Measurements from ENCODE around the gene ZNF362. TPM values are rescaled to one million over a fixed set of nuclear protein-coding genes. Genes with fewer than 3 reads are reported as not detected.

Gene ZNF362
- total and polyA plus RNA-seq, 10 of the 15 experiments (the other 5 are each of a cell fraction or from before 2014, with no cell fraction given) = 0.74 to 22.8 (median 7.4) TPM

DNA sequence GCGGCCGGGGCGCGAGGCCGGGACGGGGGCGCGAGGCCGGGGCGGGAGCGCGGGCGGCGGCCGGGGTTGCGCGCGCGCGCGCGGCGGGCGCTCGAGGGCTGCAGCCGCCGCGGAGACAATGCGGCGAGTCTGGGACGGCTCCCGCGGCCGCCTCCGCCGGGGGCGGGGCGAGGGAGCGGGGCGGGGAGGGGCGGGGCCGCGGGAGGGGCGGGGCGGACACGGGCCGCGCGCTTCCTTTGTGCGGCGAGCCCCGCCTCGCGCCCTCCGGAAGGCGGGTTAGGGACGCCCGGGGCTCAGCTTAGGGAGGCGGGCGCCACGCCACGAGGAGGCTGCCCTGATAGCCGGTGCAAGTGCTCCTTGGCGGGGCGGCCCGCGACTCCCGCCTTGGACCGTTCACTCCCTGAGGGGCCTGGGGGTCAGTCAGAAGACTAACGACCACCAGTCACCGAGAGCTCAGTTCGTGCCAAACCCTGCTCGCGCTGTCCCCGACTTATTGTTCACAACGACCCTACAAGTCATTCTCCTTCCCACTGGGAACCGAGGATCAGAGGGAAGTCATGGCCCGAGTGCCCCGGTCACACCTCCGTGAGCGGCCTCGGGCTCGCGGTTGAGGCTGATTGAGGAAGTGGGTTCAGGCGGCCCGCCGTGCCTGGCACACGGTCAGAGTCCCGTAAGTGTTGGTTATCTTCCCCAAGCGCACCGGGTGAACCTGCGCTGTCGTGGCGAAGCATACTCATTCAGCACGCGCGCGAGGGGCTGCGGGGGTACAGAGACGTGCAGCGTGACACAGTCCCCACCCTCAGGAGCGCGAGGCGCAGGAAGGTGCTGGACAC, 93.7 kb downstream of the ZNF362 start (continued):
- TF ChIP-seq, protein P1, sequence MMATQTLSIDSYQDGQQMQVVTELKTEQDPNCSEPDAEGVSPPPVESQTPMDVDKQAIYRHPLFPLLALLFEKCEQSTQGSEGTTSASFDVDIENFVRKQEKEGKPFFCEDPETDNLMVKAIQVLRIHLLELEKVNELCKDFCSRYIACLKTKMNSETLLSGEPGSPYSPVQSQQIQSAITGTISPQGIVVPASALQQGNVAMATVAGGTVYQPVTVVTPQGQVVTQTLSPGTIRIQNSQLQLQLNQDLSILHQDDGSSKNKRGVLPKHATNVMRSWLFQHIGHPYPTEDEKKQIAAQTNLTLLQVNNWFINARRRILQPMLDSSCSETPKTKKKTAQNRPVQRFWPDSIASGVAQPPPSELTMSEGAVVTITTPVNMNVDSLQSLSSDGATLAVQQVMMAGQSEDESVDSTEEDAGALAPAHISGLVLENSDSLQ (IDR thresholded peaks at IDR 0.05) = peak; percentile 10; the same call in 1 of the 2 replicates
- TF ChIP-seq SMC3 (IDR thresholded peaks at IDR 0.05; ENCODE audit: borderline replicate concordance, low read length) (no peak), TARDBP (IDR thresholded peaks at IDR 0.05; ENCODE audit: borderline replicate concordance) (no peak), CREB1 (IDR thresholded peaks at IDR 0.05; ENCODE audit: low read depth) (no peak), RCOR1 (conservative IDR thresholded peaks at IDR 0.05; ENCODE audit: low read depth, low read length) (no peak), GATAD2B (conservative IDR thresholded peaks at IDR 0.05; ENCODE audit: low read depth) (peak; percentile 88), EP300 (IDR thresholded peaks at IDR 0.05; ENCODE audit: borderline replicate concordance in 1 of 2, control insufficient read depth in 1 of 2, low read depth in 2 of 2, low read length in 2 of 2) (no peak), SP1 (IDR thresholded peaks at IDR 0.05; ENCODE audit: low read depth, low read length) (peak; percentile 23), IRF4 (IDR thresholded peaks at IDR 0.05; ENCODE audit: low read depth, low read length) (no peak), NFXL1 (IDR thresholded peaks at IDR 0.05; ENCODE audit: borderline replicate concordance) (no peak), KLF5 (IDR thresholded peaks at IDR 0.05; ENCODE audit: partially characterized antibody) (peak; percentile 49), TCF3 (IDR thresholded peaks at IDR 0.05; ENCODE audit: borderline replicate concordance, insufficient read depth, low read depth, low read length) (no peak), CHD1 (IDR thresholded peaks at IDR 0.05; ENCODE audit: low read depth, low read length) (no peak), CBFB (IDR thresholded peaks at IDR 0.05; ENCODE audit: low read depth) (peak; percentile 42), REST (IDR thresholded peaks at IDR 0.05; ENCODE audit: low read depth, low read length) (no peak)
- TF ChIP-seq, protein P2, sequence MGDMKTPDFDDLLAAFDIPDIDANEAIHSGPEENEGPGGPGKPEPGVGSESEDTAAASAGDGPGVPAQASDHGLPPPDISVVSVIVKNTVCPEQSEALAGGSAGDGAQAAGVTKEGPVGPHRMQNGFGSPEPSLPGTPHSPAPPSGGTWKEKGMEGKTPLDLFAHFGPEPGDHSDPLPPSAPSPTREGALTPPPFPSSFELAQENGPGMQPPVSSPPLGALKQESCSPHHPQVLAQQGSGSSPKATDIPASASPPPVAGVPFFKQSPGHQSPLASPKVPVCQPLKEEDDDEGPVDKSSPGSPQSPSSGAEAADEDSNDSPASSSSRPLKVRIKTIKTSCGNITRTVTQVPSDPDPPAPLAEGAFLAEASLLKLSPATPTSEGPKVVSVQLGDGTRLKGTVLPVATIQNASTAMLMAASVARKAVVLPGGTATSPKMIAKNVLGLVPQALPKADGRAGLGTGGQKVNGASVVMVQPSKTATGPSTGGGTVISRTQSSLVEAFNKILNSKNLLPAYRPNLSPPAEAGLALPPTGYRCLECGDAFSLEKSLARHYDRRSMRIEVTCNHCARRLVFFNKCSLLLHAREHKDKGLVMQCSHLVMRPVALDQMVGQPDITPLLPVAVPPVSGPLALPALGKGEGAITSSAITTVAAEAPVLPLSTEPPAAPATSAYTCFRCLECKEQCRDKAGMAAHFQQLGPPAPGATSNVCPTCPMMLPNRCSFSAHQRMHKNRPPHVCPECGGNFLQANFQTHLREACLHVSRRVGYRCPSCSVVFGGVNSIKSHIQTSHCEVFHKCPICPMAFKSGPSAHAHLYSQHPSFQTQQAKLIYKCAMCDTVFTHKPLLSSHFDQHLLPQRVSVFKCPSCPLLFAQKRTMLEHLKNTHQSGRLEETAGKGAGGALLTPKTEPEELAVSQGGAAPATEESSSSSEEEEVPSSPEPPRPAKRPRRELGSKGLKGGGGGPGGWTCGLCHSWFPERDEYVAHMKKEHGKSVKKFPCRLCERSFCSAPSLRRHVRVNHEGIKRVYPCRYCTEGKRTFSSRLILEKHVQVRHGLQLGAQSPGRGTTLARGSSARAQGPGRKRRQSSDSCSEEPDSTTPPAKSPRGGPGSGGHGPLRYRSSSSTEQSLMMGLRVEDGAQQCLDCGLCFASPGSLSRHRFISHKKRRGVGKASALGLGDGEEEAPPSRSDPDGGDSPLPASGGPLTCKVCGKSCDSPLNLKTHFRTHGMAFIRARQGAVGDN (IDR thresholded peaks at IDR 0.05) = peak; percentile 88
- TF ChIP-seq, protein P3, sequence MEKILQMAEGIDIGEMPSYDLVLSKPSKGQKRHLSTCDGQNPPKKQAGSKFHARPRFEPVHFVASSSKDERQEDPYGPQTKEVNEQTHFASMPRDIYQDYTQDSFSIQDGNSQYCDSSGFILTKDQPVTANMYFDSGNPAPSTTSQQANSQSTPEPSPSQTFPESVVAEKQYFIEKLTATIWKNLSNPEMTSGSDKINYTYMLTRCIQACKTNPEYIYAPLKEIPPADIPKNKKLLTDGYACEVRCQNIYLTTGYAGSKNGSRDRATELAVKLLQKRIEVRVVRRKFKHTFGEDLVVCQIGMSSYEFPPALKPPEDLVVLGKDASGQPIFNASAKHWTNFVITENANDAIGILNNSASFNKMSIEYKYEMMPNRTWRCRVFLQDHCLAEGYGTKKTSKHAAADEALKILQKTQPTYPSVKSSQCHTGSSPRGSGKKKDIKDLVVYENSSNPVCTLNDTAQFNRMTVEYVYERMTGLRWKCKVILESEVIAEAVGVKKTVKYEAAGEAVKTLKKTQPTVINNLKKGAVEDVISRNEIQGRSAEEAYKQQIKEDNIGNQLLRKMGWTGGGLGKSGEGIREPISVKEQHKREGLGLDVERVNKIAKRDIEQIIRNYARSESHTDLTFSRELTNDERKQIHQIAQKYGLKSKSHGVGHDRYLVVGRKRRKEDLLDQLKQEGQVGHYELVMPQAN (conservative IDR thresholded peaks at IDR 0.05) = peak; percentile 75

Measured in GM12878 (cell line).